Keratinocyte (primary cell): Measurements from ENCODE around the gene THBD. TPM values are rescaled to one million over a fixed set of nuclear protein-coding genes. Genes with fewer than 3 reads are reported as not detected.

Source experiments
- DNase-seq: peaks from one replicate; pipeline ENCODE4 v3.0.0-alpha.2; 2011; ENCODE audit warnings: low read depth, missing footprints, low spot score
- FAIRE-seq: peaks from 2 replicates; lab custom pipeline; 2011; peaks lifted over from hg19 to GRCh38; lab: Jason Lieb, UNC
- H2AFZ ChIP-seq: 2 replicates; pipeline ENCODE4 v1.6.0; 2012; ENCODE audit warnings: low read length, control low read depth, inconsistent platforms; ENCODE audit not compliant: control insufficient read depth
- H3K27ac ChIP-seq: 2 replicates; pipeline ENCODE4 v1.5.1; 2011; ENCODE audit warnings: low read length; ENCODE audit not compliant: control insufficient read depth, insufficient read depth
- H3K27me3 ChIP-seq: 3 replicates; pipeline ENCODE4 v1.6.0; 2011; ENCODE audit warnings: low read length; ENCODE audit not compliant: control insufficient read depth, insufficient read depth; ENCODE audit errors: extremely low read depth
- H3K36me3 ChIP-seq, 2 experiments: 2 replicates in 1 of 2; 3 replicates in 1 of 2; pipeline ENCODE4 v1.5.1; 2011; ENCODE audit warnings: low read length in 2 of 2, mild to moderate bottlenecking in 1 of 2; ENCODE audit not compliant: control insufficient read depth in 2 of 2, insufficient read depth in 2 of 2; ENCODE audit errors: extremely low read depth in 1 of 2
- H3K4me1 ChIP-seq: 3 replicates; pipeline ENCODE4 v1.5.1; 2011; ENCODE audit warnings: low read length; ENCODE audit not compliant: control insufficient read depth, insufficient read depth; ENCODE audit errors: extremely low read depth
- H3K4me2 ChIP-seq: 3 replicates; pipeline ENCODE4 v1.6.0; 2011; ENCODE audit warnings: low read depth, low read length; ENCODE audit not compliant: control insufficient read depth, insufficient read depth; ENCODE audit errors: extremely low read depth
- H3K4me3 ChIP-seq, 3 experiments: fragments of 200-600 bp in 1 of 3; sonication (generic) in 1 of 3; 2 replicates in 2 of 3; 3 replicates in 1 of 3; pipeline ENCODE4 v1.5.1; 2011 to 2016; ENCODE audit warnings: low read length in 3 of 3, mild to moderate bottlenecking in 3 of 3, control low read depth in 2 of 3, inconsistent platforms in 1 of 3, low read depth in 1 of 3, mixed read lengths in 1 of 3, mixed run types in 1 of 3, moderate library complexity in 1 of 3; ENCODE audit not compliant: control insufficient read depth in 2 of 3, insufficient read depth in 2 of 3; ENCODE audit errors: extremely low read depth in 1 of 3
- H3K79me2 ChIP-seq: 2 replicates; pipeline ENCODE4 v1.6.0; 2012; ENCODE audit warnings: low read length; ENCODE audit not compliant: control insufficient read depth, insufficient read depth
- H3K9ac ChIP-seq: 3 replicates; pipeline ENCODE4 v1.6.0; 2011; ENCODE audit warnings: low read length; ENCODE audit not compliant: control insufficient read depth, insufficient read depth; ENCODE audit errors: extremely low read depth
- H3K9me1 ChIP-seq: 3 replicates; pipeline ENCODE4 v1.6.0; 2011; ENCODE audit warnings: low read length; ENCODE audit not compliant: control insufficient read depth, insufficient read depth; ENCODE audit errors: extremely low read depth
- H3K9me3 ChIP-seq: 2 replicates; pipeline ENCODE4 v1.5.1; 2012; ENCODE audit warnings: low read depth, low read length; ENCODE audit not compliant: control insufficient read depth
- H4K20me1 ChIP-seq: 3 replicates; pipeline ENCODE4 v1.6.0; 2011; ENCODE audit warnings: low read length; ENCODE audit not compliant: control insufficient read depth, insufficient read depth; ENCODE audit errors: extremely low read depth
- EZH2 ChIP-seq: IDR thresholded peaks from one replicate; pipeline ENCODE4 v1.6.1; 2012; ENCODE audit warnings: inconsistent platforms, mild to moderate bottlenecking, low read length, moderate library complexity
- dilution Hi-C: fragments of 300-500 bp; cut with MboI; formaldehyde crosslinking; loops from one replicate; pipeline ENCODE4 v1.7.0; 2020; ENCODE audit warnings: low sequenced_read_pairs; ENCODE audit not compliant: extremely low pct_ligation_motif_present
- polyA plus RNA-seq, 5 experiments: library from polyadenylated mRNA; depleted of rRNA in 3 of 5; stranded (reverse) in 3 of 5; stranded (forward) in 1 of 5; unstranded in 1 of 5; fragments of >200 nt; gene quantifications; 1 replicate in 1 of 5; 2 replicates in 3 of 5; 3 replicates in 1 of 5; pipeline versions ENCODE4 v1.2.1 to v1.2.3, GENCODE V29; 2011 to 2012; ENCODE audit warnings: missing spikeins in 2 of 5, low read depth in 1 of 5, low replicate concordance in 1 of 5
- TF ChIP-seq, protein P1 (sequence below), 3 experiments: IDR thresholded peaks in 1 of 3; conservative IDR thresholded peaks in 1 of 3; optimal IDR thresholded peaks in 1 of 3; 2 replicates in 2 of 3; 3 replicates in 1 of 3; pipeline versions ENCODE3 to v1.5.1; 2011; ENCODE audit warnings: low read length in 3 of 3, mild to moderate bottlenecking in 3 of 3, moderate library complexity in 2 of 3, control low read depth in 1 of 3, inconsistent platforms in 1 of 3; ENCODE audit not compliant: insufficient read depth in 2 of 3; ENCODE audit errors: extremely low read depth in 1 of 3

The THBD gene
- polyA plus RNA-seq, 1 donor (not counting 4 experiments of a cell fraction or from before 2014, with no cell fraction given), result 4.7 TPM

DNA sequence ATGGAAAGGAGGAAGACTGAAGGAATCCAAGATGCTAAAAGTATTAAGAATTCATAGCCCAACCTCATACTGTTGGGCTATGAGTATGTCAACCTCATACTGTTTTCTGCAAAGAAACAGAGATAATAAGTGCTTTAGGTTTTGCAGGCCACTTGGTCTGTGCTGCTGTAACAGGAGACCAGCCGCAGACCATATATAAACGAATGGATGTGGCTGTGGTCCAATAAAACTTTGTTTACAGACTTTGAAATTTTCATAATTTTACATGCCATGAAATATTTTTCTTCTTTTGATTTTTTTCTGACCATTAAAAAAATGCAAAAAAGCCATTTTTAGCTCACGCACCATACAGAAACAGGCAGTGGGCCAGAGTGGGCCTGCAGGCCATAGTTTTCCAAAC lies 13.7 kb upstream of the THBD start:
- Histone ChIP-seq H3K9me1 (no peaks in the 10 kb centered on the region), H4K20me1 (no peaks in the 10 kb centered on the region), H3K36me3 (no peaks in the 10 kb centered on the region), H3K27me3 (no peaks in the 10 kb centered on the region), H3K9ac (no peak overlapping the region), H2AFZ (no peak overlapping the region), H3K4me2 (no peak overlapping the region), H3K79me2 (no peaks in the 10 kb centered on the region), H3K27ac (no peak overlapping the region), H3K4me3 (no peak overlapping the region), H3K4me1 (no peaks in the 10 kb centered on the region), H3K9me3 (no peaks in the 10 kb centered on the region)
- dilution Hi-C loops, result no loop called here
- TF ChIP-seq EZH2, result no peak
- TF ChIP-seq, protein P1, sequence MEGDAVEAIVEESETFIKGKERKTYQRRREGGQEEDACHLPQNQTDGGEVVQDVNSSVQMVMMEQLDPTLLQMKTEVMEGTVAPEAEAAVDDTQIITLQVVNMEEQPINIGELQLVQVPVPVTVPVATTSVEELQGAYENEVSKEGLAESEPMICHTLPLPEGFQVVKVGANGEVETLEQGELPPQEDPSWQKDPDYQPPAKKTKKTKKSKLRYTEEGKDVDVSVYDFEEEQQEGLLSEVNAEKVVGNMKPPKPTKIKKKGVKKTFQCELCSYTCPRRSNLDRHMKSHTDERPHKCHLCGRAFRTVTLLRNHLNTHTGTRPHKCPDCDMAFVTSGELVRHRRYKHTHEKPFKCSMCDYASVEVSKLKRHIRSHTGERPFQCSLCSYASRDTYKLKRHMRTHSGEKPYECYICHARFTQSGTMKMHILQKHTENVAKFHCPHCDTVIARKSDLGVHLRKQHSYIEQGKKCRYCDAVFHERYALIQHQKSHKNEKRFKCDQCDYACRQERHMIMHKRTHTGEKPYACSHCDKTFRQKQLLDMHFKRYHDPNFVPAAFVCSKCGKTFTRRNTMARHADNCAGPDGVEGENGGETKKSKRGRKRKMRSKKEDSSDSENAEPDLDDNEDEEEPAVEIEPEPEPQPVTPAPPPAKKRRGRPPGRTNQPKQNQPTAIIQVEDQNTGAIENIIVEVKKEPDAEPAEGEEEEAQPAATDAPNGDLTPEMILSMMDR (optimal IDR thresholded peaks at IDR 0.05 in 1 of 3, IDR thresholded peaks at IDR 0.05 in 1 of 3, conservative IDR thresholded peaks at IDR 0.05 in 1 of 3; ENCODE audit: extremely low read depth in 1 of 3, insufficient read depth in 2 of 3, low read length in 3 of 3), result no peak
- no peak for DNase-seq
- no peak for FAIRE-seq

DNA sequence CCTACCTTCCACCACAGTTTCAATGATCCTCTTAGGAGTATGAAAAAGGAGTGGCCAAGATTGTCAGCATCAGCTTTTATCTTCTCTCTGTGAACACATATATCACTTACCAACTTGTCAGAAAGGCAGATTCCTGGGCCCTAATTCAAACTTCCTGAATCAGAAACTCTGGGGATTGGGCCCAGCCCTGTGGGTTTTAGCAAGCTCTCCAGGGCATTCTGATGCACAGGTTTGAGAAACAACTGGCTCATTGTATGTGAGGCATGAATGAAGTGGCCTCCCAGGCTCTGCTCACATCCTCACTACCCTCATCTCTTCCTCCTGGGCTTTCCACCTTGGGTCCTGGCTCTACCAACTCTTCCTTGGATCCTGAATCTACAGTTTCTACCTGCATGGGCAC lies 13.2 kb upstream of the THBD start:
- dilution Hi-C loops, result no loop called here
- DNase-seq (no peak), FAIRE-seq (no peak)
- Histone ChIP-seq H3K9me1 (no peaks in the 10 kb centered on the region), H3K27ac (no peak overlapping the region), H3K36me3 (no peaks in the 10 kb centered on the region), H4K20me1 (no peaks in the 10 kb centered on the region), H3K9ac (no peak overlapping the region), H3K9me3 (no peaks in the 10 kb centered on the region), H3K4me2 (no peak overlapping the region), H2AFZ (no peak overlapping the region), H3K4me3 (no peak overlapping the region), H3K27me3 (no peaks in the 10 kb centered on the region), H3K79me2 (no peaks in the 10 kb centered on the region), H3K4me1 (no peaks in the 10 kb centered on the region)
- TF ChIP-seq, protein P1 (optimal IDR thresholded peaks at IDR 0.05 in 1 of 3, IDR thresholded peaks at IDR 0.05 in 1 of 3, conservative IDR thresholded peaks at IDR 0.05 in 1 of 3; ENCODE audit: extremely low read depth in 1 of 3, insufficient read depth in 2 of 3, low read length in 3 of 3), result no peak
- TF ChIP-seq EZH2, result no peak
